Spinal cord (tissue), 10 donors: ENCODE results near the gene TUBA1C. TPM values are rescaled to one million over a fixed set of nuclear protein-coding genes. Genes with fewer than 3 reads are reported as not detected.

Experiments
- DNase-seq, 6 donors: peaks; one replicate each; pipeline versions ENCODE4 v3.0.0 to v3.0.0-alpha.2; 2013 to 2015; ENCODE audit warnings: low spot score in 6 of 6, low read depth in 4 of 6
- H3K27ac ChIP-seq: one replicate; pipeline ENCODE4 v1.5.1; 2013; ENCODE audit warnings: low read depth, low read length, control low read depth
- H3K27me3 ChIP-seq: one replicate; pipeline ENCODE4 v1.6.1; 2013; ENCODE audit warnings: low read length; ENCODE audit not compliant: control insufficient read depth, insufficient read depth
- H3K36me3 ChIP-seq: one replicate; pipeline ENCODE4 v1.6.1; 2013; ENCODE audit warnings: low read length; ENCODE audit not compliant: control insufficient read depth, insufficient read depth
- H3K4me1 ChIP-seq: one replicate; pipeline ENCODE4 v1.6.1; 2013; ENCODE audit warnings: low read length; ENCODE audit not compliant: control insufficient read depth, insufficient read depth
- H3K4me3 ChIP-seq: one replicate; pipeline ENCODE4 v1.5.1; 2013; ENCODE audit warnings: low read depth, low read length, control low read depth
- H3K9me3 ChIP-seq: one replicate; pipeline ENCODE4 v1.6.1; 2013; ENCODE audit warnings: low read length; ENCODE audit not compliant: control insufficient read depth, insufficient read depth
- WGBS: methylation state at CpG from one replicate; pipeline ENCODE4 v1.1.5; 2013; ENCODE audit warnings: missing lambda C conversion rate; ENCODE audit not compliant: insufficient coverage; 5-methylcytosine and 5-hydroxymethylcytosine counted together
- polyA plus RNA-seq, 2 donors: library from polyadenylated mRNA; unstranded; fragments of 120-200 nt; gene quantifications; one replicate each; pipeline ENCODE4 v1.2.1, GENCODE V29; 2013; ENCODE audit not compliant: insufficient read length in 2 of 2
- total RNA-seq, 2 donors: library from RNA; depleted of rRNA in 1 of 2; stranded (reverse); fragments of 120-200 nt in 1 of 2; fragments of >200 nt in 1 of 2; gene quantifications; one replicate each; pipeline versions ENCODE4 v1.2.3 to v1.2.4, GENCODE V29; 2013 to 2014
- donor health status: healthy.

Gene TUBA1C
- total and polyA plus RNA-seq, 4 donors, result 30.4 to 68.8 (median 47.4) TPM

DNA sequence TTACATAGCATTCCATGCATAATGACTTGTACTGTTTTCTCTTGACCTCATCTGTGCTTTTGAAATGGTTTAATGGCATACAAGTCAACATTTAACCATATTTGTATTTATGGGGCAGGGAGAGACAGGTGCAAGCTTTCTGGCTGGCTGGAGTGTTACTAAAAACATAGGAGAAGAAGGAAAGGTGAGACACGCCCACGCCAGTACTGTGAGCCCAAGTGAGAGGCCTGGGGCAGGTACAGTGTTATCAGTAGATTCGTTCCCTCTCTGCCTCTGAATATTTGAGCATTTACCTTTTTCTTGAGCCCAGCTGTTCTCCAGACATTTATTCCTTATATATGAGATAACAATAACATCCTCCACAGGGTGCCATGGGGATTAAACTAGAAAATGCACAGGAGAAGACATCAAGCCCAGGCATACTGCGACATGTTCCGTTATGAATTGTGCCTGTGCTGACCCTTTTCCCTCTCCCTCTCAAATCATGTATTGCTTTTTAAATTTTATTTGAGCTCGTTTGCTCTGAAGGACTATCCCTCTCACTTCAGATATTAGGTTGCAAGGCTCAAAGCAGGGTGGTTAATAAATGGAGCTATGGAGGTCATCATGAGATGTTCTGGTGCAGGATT lies 34.6 kb upstream of the TUBA1C start:
- H3K4me3 ChIP-seq, result no peak overlapping the region
- WGBS, result 80% methylated on average over 1 of the region's 6 CpGs
- H3K36me3 ChIP-seq, result no peaks in the 10 kb centered on the region

GRCh38 chr12:49230805-49231194 lies 34.1 kb upstream of the TUBA1C start:
- WGBS, result 83% methylated on average over 2 of the region's 3 CpGs
- no peaks in the 10 kb centered on the region for H3K9me3 ChIP-seq
- DNase-seq, result peak in 1 of 6 donors; percentile 6
- H3K27ac ChIP-seq, result no peak overlapping the region
- peaks cover 33% of the 10 kb centered on the region for H3K4me1 ChIP-seq
- H3K4me3 ChIP-seq, result no peak overlapping the region
- H3K36me3 ChIP-seq, result no peaks in the 10 kb centered on the region
- no peaks in the 10 kb centered on the region for H3K27me3 ChIP-seq

More for the DNA sequence above, 34.6 kb upstream of the TUBA1C start:
- Histone ChIP-seq H3K27ac (no peak overlapping the region), H3K9me3 (no peaks in the 10 kb centered on the region), H3K27me3 (no peaks in the 10 kb centered on the region), H3K4me1 (peaks cover 33% of the 10 kb centered on the region)
- peak in 1 of 6 donors; percentile 66 for DNase-seq

DNA sequence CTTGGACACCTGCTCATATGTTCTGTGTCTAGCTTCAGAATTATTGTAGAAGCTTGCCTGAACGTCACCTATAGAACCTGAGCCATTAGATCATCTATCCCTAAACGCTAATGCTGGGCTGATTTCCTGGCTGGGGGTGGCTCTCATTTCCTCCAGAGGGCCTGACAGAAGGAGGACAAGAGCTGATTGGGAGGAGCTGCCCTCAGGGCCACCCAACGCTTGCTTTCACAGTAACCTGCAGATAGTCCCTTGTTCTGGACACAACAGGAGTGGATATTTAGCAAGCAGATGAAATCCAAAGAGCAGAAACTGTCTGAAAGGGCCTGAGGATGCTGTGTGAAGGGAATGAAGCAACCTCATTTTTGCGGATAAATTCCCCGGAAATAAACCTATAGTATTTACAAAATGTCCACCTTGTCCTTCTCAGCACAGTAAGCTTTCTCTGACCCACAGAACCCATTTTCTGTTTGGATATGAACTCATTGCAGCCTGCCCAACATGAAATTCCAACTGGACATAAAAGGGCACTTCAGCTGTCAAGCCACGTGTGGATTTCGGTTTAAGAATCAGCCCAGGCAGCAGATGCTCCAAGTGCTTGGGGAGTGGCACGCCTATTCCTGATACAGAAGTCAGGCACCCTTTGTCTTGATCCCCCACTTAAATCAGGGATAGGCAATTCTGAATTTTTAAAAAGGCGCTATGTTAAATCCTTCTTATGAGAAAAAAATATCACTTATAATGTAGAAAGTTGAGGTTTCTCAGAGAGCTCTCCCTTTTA lies 32.8 kb upstream of the TUBA1C start:
- Histone ChIP-seq H3K27ac (peak overlapping the region; percentile 97), H3K36me3 (no peaks in the 10 kb centered on the region), H3K4me1 (peaks cover 32% of the 10 kb centered on the region), H3K27me3 (no peaks in the 10 kb centered on the region), H3K4me3 (no peak overlapping the region), H3K9me3 (no peaks in the 10 kb centered on the region)
- DNase-seq, result peak in 2 of 6 donors; percentile 68 to 73
- 12% methylated on average over 3 of the region's 9 CpGs for WGBS

DNA sequence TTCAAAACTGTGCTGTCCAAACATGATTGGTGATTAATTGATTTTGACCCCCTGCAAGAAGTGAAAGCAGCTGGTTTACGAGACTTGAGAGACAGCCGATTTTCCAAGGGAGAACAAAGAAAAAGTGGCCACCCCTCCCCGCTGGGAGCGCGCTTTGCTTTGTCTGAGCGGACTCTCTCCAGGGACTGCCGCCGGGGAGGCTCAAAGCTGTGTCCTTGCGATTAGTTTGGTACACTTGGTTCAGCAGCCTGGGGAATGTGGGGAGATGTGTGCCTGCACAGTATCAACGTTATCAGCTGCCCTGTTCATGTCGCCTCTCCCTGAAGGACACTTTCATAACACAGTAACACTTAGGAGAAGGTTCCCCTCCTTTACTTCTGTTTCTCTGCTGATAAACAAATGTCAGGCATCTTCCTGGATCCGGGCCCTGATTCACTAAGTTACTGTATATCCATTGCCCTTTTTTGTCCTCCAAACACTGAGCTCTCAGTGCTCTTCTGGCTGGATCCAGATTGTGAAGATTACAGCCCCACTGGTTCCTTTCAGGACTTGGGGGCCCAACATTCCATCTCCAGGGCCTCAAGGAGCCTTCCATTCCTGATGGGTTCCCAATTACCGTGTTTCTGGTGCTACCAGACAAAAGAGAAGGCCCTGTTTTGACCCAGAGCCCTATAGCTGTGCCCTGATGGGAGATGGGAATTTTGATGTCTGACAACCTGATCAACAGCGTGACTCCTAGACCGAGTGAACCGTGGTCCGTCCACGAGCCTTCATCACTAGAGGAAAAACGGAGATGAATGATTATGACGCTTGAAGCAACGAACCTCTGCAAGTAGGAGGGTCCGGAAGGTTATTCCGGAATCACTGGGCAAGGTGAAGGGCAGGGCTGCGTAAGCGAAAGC lies 31.7 kb upstream of the TUBA1C start:
- H3K4me3 ChIP-seq, result peak overlapping the region; percentile 33
- WGBS, result 13% methylated on average over 22 of the region's 25 CpGs
- H3K27me3 ChIP-seq, result no peaks in the 10 kb centered on the region
- no peaks in the 10 kb centered on the region for H3K9me3 ChIP-seq
- DNase-seq, result peak in 2 of 6 donors; percentile 91 to 92
- peak overlapping the region; percentile 97 for H3K27ac ChIP-seq
- H3K36me3 ChIP-seq, result no peaks in the 10 kb centered on the region
- peaks cover 26% of the 10 kb centered on the region for H3K4me1 ChIP-seq

GRCh38 chr12:49233842-49234526 lies 30.9 kb upstream of the TUBA1C start:
- Histone ChIP-seq H3K27ac (peak overlapping the region; percentile 97), H3K27me3 (no peaks in the 10 kb centered on the region), H3K36me3 (no peaks in the 10 kb centered on the region), H3K4me3 (peak overlapping the region; percentile 59), H3K9me3 (no peaks in the 10 kb centered on the region), H3K4me1 (peaks cover 26% of the 10 kb centered on the region)
- peak in 4 of 6 donors; percentile 69 to 99 (median 86) for DNase-seq
- 22% methylated on average over 12 of the region's 19 CpGs for WGBS

- H3K27me3 ChIP-seq, result no peaks in the 10 kb centered on the region
- peak in 1 of 6 donors; percentile 9 for DNase-seq
- no peaks in the 10 kb centered on the region for H3K9me3 ChIP-seq
- H3K36me3 ChIP-seq, result no peaks in the 10 kb centered on the region
- peaks cover 26% of the 10 kb centered on the region for H3K4me1 ChIP-seq
- no peak overlapping the region for H3K27ac ChIP-seq
- no peak overlapping the region for H3K4me3 ChIP-seq
- 100% methylated on average over 1 of the region's 1 CpG for WGBS
Measured at GRCh38 chr12:49236423-49236822, 28.5 kb upstream of the TUBA1C start.

DNA sequence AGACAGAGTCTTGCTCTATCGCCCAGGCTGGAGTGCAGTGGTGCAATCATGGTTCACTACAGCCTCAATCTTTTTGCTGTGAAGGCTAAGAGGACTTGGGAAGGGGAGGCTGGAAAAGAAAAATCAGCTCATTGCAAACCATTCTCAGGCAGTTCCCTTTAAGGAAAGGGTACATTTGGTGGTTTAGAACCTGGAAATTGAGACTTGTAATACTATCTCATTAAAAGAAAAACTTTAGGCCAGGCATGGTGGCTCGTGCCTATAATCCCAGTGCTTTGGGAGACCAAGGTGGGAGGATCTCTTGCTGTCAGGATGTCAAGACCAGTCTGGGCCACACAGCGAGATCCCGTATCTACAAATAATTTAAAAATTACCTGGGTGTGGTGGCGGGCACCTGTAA lies 21.3 kb upstream of the TUBA1C start:
- WGBS, result no CpG with 5 or more reads among the region's 5 CpGs
- H3K36me3 ChIP-seq, result no peaks in the 10 kb centered on the region
- DNase-seq, result no peak
- no peaks in the 10 kb centered on the region for H3K4me1 ChIP-seq
- H3K27ac ChIP-seq, result no peak overlapping the region
- no peaks in the 10 kb centered on the region for H3K27me3 ChIP-seq
- H3K4me3 ChIP-seq, result no peak overlapping the region
- no peaks in the 10 kb centered on the region for H3K9me3 ChIP-seq

DNA sequence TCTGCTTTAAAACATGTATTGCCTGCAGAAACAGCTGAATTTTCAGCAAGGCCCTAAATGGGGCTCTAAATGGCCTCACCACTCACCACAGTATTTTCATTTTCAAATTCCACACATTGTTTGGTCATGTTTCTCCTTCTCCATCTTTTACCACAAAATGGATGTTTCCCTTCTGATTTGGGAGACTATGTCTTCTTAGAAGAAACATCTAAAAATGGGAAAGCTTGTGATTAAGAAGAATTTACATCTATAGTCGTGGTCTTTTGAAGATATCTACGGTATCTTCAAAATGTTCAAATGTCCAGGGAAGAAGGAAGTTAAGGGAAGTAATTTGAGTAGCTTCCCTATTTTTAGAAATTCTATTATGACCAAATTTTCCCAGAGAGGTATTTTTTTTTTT lies 20.7 kb upstream of the TUBA1C start:
- no peaks in the 10 kb centered on the region for H3K4me1 ChIP-seq
- H3K4me3 ChIP-seq, result no peak overlapping the region
- WGBS, result no CpG with 5 or more reads among the region's 2 CpGs
- H3K27ac ChIP-seq, result no peak overlapping the region
- DNase-seq, result no peak
- no peaks in the 10 kb centered on the region for H3K9me3 ChIP-seq
- H3K27me3 ChIP-seq, result no peaks in the 10 kb centered on the region
- no peaks in the 10 kb centered on the region for H3K36me3 ChIP-seq

DNA sequence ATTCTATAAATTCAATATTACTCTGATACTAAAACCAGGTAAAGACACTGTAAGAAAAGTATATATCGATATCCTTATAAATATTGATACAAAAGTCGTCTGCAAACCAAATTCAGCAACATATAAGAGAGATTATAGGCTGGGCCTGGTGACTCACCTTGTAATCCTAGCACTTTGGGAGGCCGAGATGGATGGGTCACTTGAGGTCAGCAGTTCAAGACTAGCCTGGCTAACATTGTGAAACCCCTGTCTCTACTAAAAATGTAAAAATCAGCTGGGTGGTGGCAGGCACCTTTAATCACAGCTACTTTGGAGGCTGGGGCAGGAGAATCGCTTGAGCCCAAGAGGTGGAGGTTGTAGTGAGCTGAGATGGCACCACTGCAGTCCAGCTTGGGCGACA lies 13.5 kb upstream of the TUBA1C start:
- no peak for DNase-seq
- Histone ChIP-seq H3K4me1 (no peaks in the 10 kb centered on the region), H3K4me3 (no peak overlapping the region), H3K36me3 (no peaks in the 10 kb centered on the region), H3K27me3 (no peaks in the 10 kb centered on the region), H3K27ac (no peak overlapping the region), H3K9me3 (no peaks in the 10 kb centered on the region)
- WGBS, result 97% methylated on average over 2 of the region's 5 CpGs
